ENCODE data around the gene PNPLA6. TPM values are rescaled to one million over a fixed set of nuclear protein-coding genes. Genes with fewer than 3 reads are reported as not detected.

Gene PNPLA6
- total RNA-seq, 1 experiment from 2014 or later, result 217 TPM

DNA sequence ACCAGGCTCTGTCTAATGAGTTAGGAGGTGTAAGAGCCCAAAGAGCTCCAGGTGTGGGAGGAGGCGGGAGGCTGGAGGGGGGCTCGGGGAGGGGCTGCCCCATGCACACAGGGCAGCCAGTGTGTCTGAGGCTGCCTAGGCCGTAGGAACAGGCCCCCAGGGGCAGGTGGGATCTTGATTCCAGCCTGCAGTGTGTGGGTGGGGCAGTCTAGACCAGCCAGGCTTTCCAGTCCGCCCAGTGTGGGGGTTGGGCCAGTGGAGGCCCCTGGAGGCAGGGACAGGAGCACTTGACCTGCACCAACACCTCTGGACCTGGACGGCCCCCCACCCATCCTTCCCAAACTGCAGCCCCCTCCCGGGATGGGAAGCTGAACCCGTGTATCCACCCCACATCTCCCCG lies 54.7 kb downstream of the PNPLA6 start:
- H3F3A ChIP-seq (ENCODE audit: low read length, unreplicated experiment), result no peaks in the 10 kb centered on the region
- no peaks in the 10 kb centered on the region for H4K20me1 ChIP-seq (ENCODE audit: low read length)
- 0 out of 2 replicates have a peak overlapping the region, but pooled peaks have one; percentile 2 for H2AFZ ChIP-seq (ENCODE audit: low read length)
- ATAC-seq, result no peak
- H3K79me2 ChIP-seq (ENCODE audit: low read length), result no peaks in the 10 kb centered on the region
- POLR2A ChIA-PET (ENCODE audit: unreplicated experiment), result no interaction called here
- H3K9me2 ChIP-seq (replicated peaks; ENCODE audit: low read length), result no peaks in the 10 kb centered on the region
- H3K27me3 ChIP-seq (ENCODE audit: low read length), result no peaks in the 10 kb centered on the region
- no peak overlapping the region for H3K9ac ChIP-seq (ENCODE audit: low read length)
- no peak overlapping the region for H3K27ac ChIP-seq (ENCODE audit: low read length)
- H3K4me1 ChIP-seq (ENCODE audit: insufficient read depth, low read length), result peaks cover 8% of the 10 kb centered on the region; the same call in 1 of the 2 replicates
- no TSS peak for BruUV-seq (replicated peaks)
- intact Hi-C loops (cut with micrococcal nuclease), result no loop called here
- no peaks in the 10 kb centered on the region for H3K9me3 ChIP-seq (ENCODE audit: low read length)
- TF ChIP-seq CTCF (conservative IDR thresholded peaks at IDR 0.05; ENCODE audit: low read depth, low read length), result no peak
- TF ChIP-seq EZH2phosphoT487 (IDR thresholded peaks at IDR 0.05; ENCODE audit: borderline replicate concordance, low read length), result no peak
- TF ChIP-seq EZH2 (IDR thresholded peaks at IDR 0.05; ENCODE audit: low read length, unreplicated experiment), result no peak
- H3K4me3 ChIP-seq (ENCODE audit: low read length), result no peak overlapping the region
- peak overlapping the region; percentile 45; the same call in 1 of the 2 replicates for H3K4me2 ChIP-seq (ENCODE audit: low read length)
- CTCF ChIA-PET, result no interaction called here
- DNase-seq, result peak; percentile 44
- H3K36me3 ChIP-seq (ENCODE audit: low read depth, low read length), result no peaks in the 10 kb centered on the region

GRCh38 chr19:7595466-7596133 lies 60.1 kb downstream of the PNPLA6 start, which contains the start of gene CAMSAP3:
TSS of gene CAMSAP3 (plus strand) at chr19:7595863. CDS start at chr19:7596003, 140 bp downstream.
- peak within 1 kb of the TSS; percentile 49 for H3K9ac ChIP-seq (ENCODE audit: low read length)
- intact Hi-C loops (cut with micrococcal nuclease), result loop anchor here (2.0 kb wide), 1 partner anchor 27 kb away; no protein-coding TSS in a partner anchor
- no peaks in the 10 kb centered on the region for H3F3A ChIP-seq (ENCODE audit: low read length, unreplicated experiment)
- peaks cover 16% of the 10 kb centered on the region for H3K4me1 ChIP-seq (ENCODE audit: insufficient read depth, low read length)
- ChIA-PET CTCF (interaction anchor here (0.6 to 0.8 kb wide), 3 partner anchors 13 to 210 kb away, joined by 3 to 5 read pairs (median 5); no protein-coding TSS in a partner anchor), POLR2A (ENCODE audit: unreplicated experiment) (no interaction called here)
- no peak for TF ChIP-seq EZH2phosphoT487 (IDR thresholded peaks at IDR 0.05; ENCODE audit: borderline replicate concordance, low read length)
- no peak for TF ChIP-seq EZH2 (IDR thresholded peaks at IDR 0.05; ENCODE audit: low read length, unreplicated experiment)
- TF ChIP-seq CTCF (conservative IDR thresholded peaks at IDR 0.05; ENCODE audit: low read depth, low read length), result no peak
- BruUV-seq (replicated peaks), result no TSS peak
- DNase-seq (peak; percentile 73), ATAC-seq (peak; percentile 89)
- peaks cover 21% of the 10 kb centered on the region for H3K79me2 ChIP-seq (ENCODE audit: low read length)
- peaks cover 14% of the 10 kb centered on the region; the same call in 1 of the 2 replicates for H4K20me1 ChIP-seq (ENCODE audit: low read length)
- no peaks in the 10 kb centered on the region for H3K9me2 ChIP-seq (replicated peaks; ENCODE audit: low read length)
- H3K27me3 ChIP-seq (ENCODE audit: low read length), result no peaks in the 10 kb centered on the region
- H3K4me2 ChIP-seq (ENCODE audit: low read length), result peak within 1 kb of the TSS; percentile 91
- peak within 1 kb of the TSS; percentile 74 for H2AFZ ChIP-seq (ENCODE audit: low read length)
- H3K27ac ChIP-seq (ENCODE audit: low read length), result no peak within 1 kb of the TSS
- no peaks in the 10 kb centered on the region for H3K9me3 ChIP-seq (ENCODE audit: low read length)
- peak within 1 kb of the TSS; percentile 78 for H3K4me3 ChIP-seq (ENCODE audit: low read length)
- no peaks in the 10 kb centered on the region for H3K36me3 ChIP-seq (ENCODE audit: low read depth, low read length)
